ENCODE data around the gene SOS1.

- TF ChIP-seq POLR2A (IDR thresholded peaks at IDR 0.05) (no peak), POLR2AphosphoS5 (IDR thresholded peaks at IDR 0.05) (no peak), CTCF (IDR thresholded peaks at IDR 0.05) (no peak)
These were observed 50.9 kb downstream of the SOS1 start for GRCh38 chr2:39069890-39070465.

Measured in prostate gland (tissue), 2 donors.